Measurements from ENCODE around the gene TDRD12. TPM values are rescaled to one million over a fixed set of nuclear protein-coding genes. Genes with fewer than 3 reads are reported as not detected.

TDRD12 gene
- total and polyA plus RNA-seq, 2 of the 13 experiments (the other 11 are each of a cell fraction or from before 2014, with no cell fraction given): 0.03 to 0.40 TPM

DNA sequence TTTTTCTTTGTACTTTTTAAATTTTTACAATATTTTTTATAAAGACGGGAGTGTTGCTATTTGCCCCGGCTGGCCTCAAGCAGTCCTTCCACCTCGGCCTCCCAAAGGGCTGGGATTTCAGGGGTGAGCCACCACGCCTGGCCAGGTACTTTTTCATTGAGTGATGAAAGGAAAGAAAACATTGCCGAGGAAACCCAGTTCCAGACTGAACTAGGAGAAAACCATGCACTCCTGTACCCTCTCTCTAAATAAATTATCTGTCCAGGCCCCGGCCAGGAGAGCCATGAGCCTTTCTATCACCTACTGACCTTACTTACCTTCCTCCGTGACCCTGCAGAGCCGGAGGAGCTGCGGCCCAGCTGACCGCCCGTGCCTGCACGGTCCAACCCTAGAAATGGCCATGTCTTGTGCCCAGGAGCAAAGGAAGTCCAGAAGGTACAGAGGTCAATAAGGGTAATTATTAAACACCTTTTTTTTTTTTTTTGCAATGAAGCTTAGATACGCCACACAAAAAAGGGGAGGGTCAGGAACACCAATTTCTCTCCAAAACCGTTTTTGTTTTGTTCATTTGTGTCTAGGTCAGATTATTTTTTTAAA is 149.9 kb downstream of the TDRD12 start, which contains the start of gene SLC7A9:
TSS of gene SLC7A9 (minus strand) at position 399 of the 597 bp plus-strand sequence. CDS start 1,233 bp downstream, outside the sequence.
- DNase-seq (ENCODE audit: low spot score) (peak; percentile 31), ATAC-seq (peak; percentile 71), FAIRE-seq (no peak)
- in situ Hi-C loops (cut with HindIII; ENCODE audit: extremely low pct_ligation_motif_present, low pct_unique_long_range_greater_than_20kb): no loop called here
- no peaks in the 10 kb centered on the region for H3K27me3 ChIP-seq (ENCODE audit: control insufficient read depth in 1 of 2, insufficient read depth in 2 of 2, low read length in 2 of 2)
- POLR2A ChIA-PET: interaction anchor here (0.6 to 1.2 kb wide), 7 partner anchors 17 to 196 kb away, joined by 3 to 4 read pairs (median 3); partner anchors contain the start of gene ANKRD27
- no peaks in the 10 kb centered on the region for H3K79me2 ChIP-seq (ENCODE audit: insufficient read depth, low read length)
- H3K4me1 ChIP-seq (ENCODE audit: insufficient read depth, low read length): peaks cover 26% of the 10 kb centered on the region
- H2AFZ ChIP-seq (ENCODE audit: low read length): peak within 1 kb of the TSS; percentile 67
- H3K9ac ChIP-seq (ENCODE audit: insufficient read depth, low read depth, low read length): peak within 1 kb of the TSS; percentile 57
- H3K9me3 ChIP-seq (ENCODE audit: low read length): no peaks in the 10 kb centered on the region
- H4K20me1 ChIP-seq (ENCODE audit: insufficient read depth, low read length): no peaks in the 10 kb centered on the region
- WGBS (ENCODE audit: low lambda C conversion rate): 9% methylated on average over 14 of the region's 14 CpGs
- BruUV-seq (replicated peaks): TSS peak; percentile 75
- CTCF ChIA-PET (ENCODE audit: low intra/inter-chr PET ratio, low total read pairs): no interaction called here
- H3K27ac ChIP-seq (ENCODE audit: extremely low read length, insufficient read depth, low read length): peak within 1 kb of the TSS; percentile 72
- H3K4me3 ChIP-seq (replicated peaks in 1 of 3; ENCODE audit: insufficient read depth in 1 of 3, low read depth in 2 of 3, low read length in 3 of 3): peak within 1 kb of the TSS; percentile 50 to 74 (median 60)
- H3K4me2 ChIP-seq (ENCODE audit: low read depth, low read length): peak within 1 kb of the TSS; percentile 100
- peaks cover 0 to 1% of the 10 kb centered on the region in 2 experiments; a peak in 2 of 5 replicates for H3K36me3 ChIP-seq (replicated peaks in 1 of 2; ENCODE audit: control insufficient read depth in 1 of 2, insufficient read depth in 2 of 2, low read length in 2 of 2)
- intact Hi-C loops (cut with micrococcal nuclease; ENCODE audit: unreplicated experiment): no loop called here
- no peak for TF ChIP-seq DNMT3B (CRISPR knock-in tag; conservative IDR thresholded peaks at IDR 0.05)
- 0 out of 2 replicates have a peak, but pooled peaks have one; percentile 6 for TF ChIP-seq YEATS4 (CRISPR knock-in tag; IDR thresholded peaks at IDR 0.05; ENCODE audit: borderline replicate concordance)
- no peak for TF ChIP-seq ZNF841 (CRISPR knock-in tag; IDR thresholded peaks at IDR 0.05; ENCODE audit: borderline replicate concordance)
- no peak for TF ChIP-seq TRIM22 (IDR thresholded peaks at IDR 0.05)
- TF ChIP-seq, protein P1, sequence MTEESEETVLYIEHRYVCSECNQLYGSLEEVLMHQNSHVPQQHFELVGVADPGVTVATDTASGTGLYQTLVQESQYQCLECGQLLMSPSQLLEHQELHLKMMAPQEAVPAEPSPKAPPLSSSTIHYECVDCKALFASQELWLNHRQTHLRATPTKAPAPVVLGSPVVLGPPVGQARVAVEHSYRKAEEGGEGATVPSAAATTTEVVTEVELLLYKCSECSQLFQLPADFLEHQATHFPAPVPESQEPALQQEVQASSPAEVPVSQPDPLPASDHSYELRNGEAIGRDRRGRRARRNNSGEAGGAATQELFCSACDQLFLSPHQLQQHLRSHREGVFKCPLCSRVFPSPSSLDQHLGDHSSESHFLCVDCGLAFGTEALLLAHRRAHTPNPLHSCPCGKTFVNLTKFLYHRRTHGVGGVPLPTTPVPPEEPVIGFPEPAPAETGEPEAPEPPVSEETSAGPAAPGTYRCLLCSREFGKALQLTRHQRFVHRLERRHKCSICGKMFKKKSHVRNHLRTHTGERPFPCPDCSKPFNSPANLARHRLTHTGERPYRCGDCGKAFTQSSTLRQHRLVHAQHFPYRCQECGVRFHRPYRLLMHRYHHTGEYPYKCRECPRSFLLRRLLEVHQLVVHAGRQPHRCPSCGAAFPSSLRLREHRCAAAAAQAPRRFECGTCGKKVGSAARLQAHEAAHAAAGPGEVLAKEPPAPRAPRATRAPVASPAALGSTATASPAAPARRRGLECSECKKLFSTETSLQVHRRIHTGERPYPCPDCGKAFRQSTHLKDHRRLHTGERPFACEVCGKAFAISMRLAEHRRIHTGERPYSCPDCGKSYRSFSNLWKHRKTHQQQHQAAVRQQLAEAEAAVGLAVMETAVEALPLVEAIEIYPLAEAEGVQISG (CRISPR knock-in tag; IDR thresholded peaks at IDR 0.05): 0 out of 2 replicates have a peak, but pooled peaks have one; percentile 19
- peak; percentile 85 for TF ChIP-seq HNF4A (CRISPR knock-in tag; IDR thresholded peaks at IDR 0.05)
- no peak for TF ChIP-seq SNAPC2 (CRISPR knock-in tag; IDR thresholded peaks at IDR 0.05)
- TF ChIP-seq ZBTB43 (CRISPR knock-in tag; conservative IDR thresholded peaks at IDR 0.05): no peak; the same call in 1 of the 2 replicates
- no peak for TF ChIP-seq PCBP2 (optimal IDR thresholded peaks at IDR 0.05; ENCODE audit: low read depth, low read length, poor library complexity, severe bottlenecking)
- TF ChIP-seq CBX5 (CRISPR knock-in tag; IDR thresholded peaks at IDR 0.05; ENCODE audit: borderline replicate concordance): no peak
- no peak for TF ChIP-seq AKAP8 (CRISPR knock-in tag; IDR thresholded peaks at IDR 0.05)
- no peak for TF ChIP-seq ZNF121 (CRISPR knock-in tag; IDR thresholded peaks at IDR 0.05)
- TF ChIP-seq PREB (CRISPR knock-in tag; IDR thresholded peaks at IDR 0.05): no peak
- TF ChIP-seq MBNL3 (CRISPR knock-in tag; conservative IDR thresholded peaks at IDR 0.05): no peak
- TF ChIP-seq ZNF800 (CRISPR knock-in tag; IDR thresholded peaks at IDR 0.05): no peak; the same call in 1 of the 2 replicates

All from HepG2 (cell line).